ENCODE results near the gene MRC1. TPM values are rescaled to one million over a fixed set of nuclear protein-coding genes. Genes with fewer than 3 reads are reported as not detected.
A peak's percentile ranks its signal among the peaks of the same experiment; 100 is the strongest.

MRC1 gene
- total RNA-seq, 4 donors from 2014 or later: 4.9 to 19.2 (median 8.6) TPM

- DNase-seq (ENCODE audit: low spot score in 2 of 2): no peak
- TF ChIP-seq POLR2A (IDR thresholded peaks at IDR 0.05): no peak
- TF ChIP-seq CTCF (IDR thresholded peaks at IDR 0.05): no peak
- intact Hi-C loops (cut with DNase I; ENCODE audit: low total_unique reads): no loop called here
- WGBS, 2 donors: 74 to 76% methylated on average over 3 of the region's 3 CpGs
- no peak overlapping the region for H3K4me3 ChIP-seq (ENCODE audit: low read depth, poor library complexity, severe bottlenecking)
These were observed 96.3 kb downstream of the MRC1 start for GRCh38 chr10:17905491-17905890.

- intact Hi-C loops (cut with DNase I; ENCODE audit: low total_unique reads): no loop called here
- no peak for TF ChIP-seq CTCF (IDR thresholded peaks at IDR 0.05)
- no peak for TF ChIP-seq POLR2A (IDR thresholded peaks at IDR 0.05)
- no peak overlapping the region for H3K4me3 ChIP-seq (ENCODE audit: low read depth, poor library complexity, severe bottlenecking)
- WGBS, 2 donors: 56 to 62% methylated on average over 1 of the region's 1 CpG
- DNase-seq (ENCODE audit: low spot score in 2 of 2): no peak
These were observed 96.9 kb downstream of the MRC1 start for GRCh38 chr10:17906002-17906401.

- DNase-seq (ENCODE audit: low spot score in 2 of 2): no peak
- intact Hi-C loops (cut with DNase I; ENCODE audit: low total_unique reads): no loop called here
- WGBS, 2 donors: 92 to 93% methylated on average over 4 of the region's 4 CpGs
- TF ChIP-seq POLR2A (IDR thresholded peaks at IDR 0.05) (no peak), CTCF (IDR thresholded peaks at IDR 0.05) (no peak)
- no peak overlapping the region for H3K4me3 ChIP-seq (ENCODE audit: low read depth, poor library complexity, severe bottlenecking)
These were observed 98.5 kb downstream of the MRC1 start for GRCh38 chr10:17907641-17908040.

GRCh38 chr10:17910125-17910789 is 101.1 kb downstream of the MRC1 start:
- no peak for TF ChIP-seq CTCF (IDR thresholded peaks at IDR 0.05)
- no peak for TF ChIP-seq POLR2A (IDR thresholded peaks at IDR 0.05)
- DNase-seq (ENCODE audit: low spot score in 2 of 2): peak in 1 of 2 donors; percentile 29
- H3K4me3 ChIP-seq (ENCODE audit: low read depth, poor library complexity, severe bottlenecking): no peak overlapping the region
- WGBS, 2 donors: 17 to 21% methylated on average over 12 of the region's 12 CpGs
- intact Hi-C loops (cut with DNase I; ENCODE audit: low total_unique reads): loop anchor here (10.0 kb wide), 1 partner anchor 305 kb away; no protein-coding TSS in a partner anchor

GRCh38 chr10:17912754-17913153 is 103.6 kb downstream of the MRC1 start:
- no peak for DNase-seq (ENCODE audit: low spot score in 2 of 2)
- 54 to 60% methylated on average over 4 of the region's 4 CpGs for WGBS, 2 donors
- no peak overlapping the region for H3K4me3 ChIP-seq (ENCODE audit: low read depth, poor library complexity, severe bottlenecking)
- intact Hi-C loops (cut with DNase I; ENCODE audit: low total_unique reads): loop anchor here (10.0 kb wide), 1 partner anchor 302 kb away; no protein-coding TSS in a partner anchor
- TF ChIP-seq CTCF (IDR thresholded peaks at IDR 0.05) (no peak), POLR2A (IDR thresholded peaks at IDR 0.05) (no peak)

GRCh38 chr10:17913604-17914003 is 104.5 kb downstream of the MRC1 start:
- 45 to 59% methylated on average over 5 of the region's 5 CpGs for WGBS, 2 donors
- no peak for TF ChIP-seq CTCF (IDR thresholded peaks at IDR 0.05)
- TF ChIP-seq POLR2A (IDR thresholded peaks at IDR 0.05): no peak
- DNase-seq (ENCODE audit: low spot score in 2 of 2): no peak
- intact Hi-C loops (cut with DNase I; ENCODE audit: low total_unique reads): loop anchor here (10.0 kb wide), 1 partner anchor 301 kb away; no protein-coding TSS in a partner anchor
- no peak overlapping the region for H3K4me3 ChIP-seq (ENCODE audit: low read depth, poor library complexity, severe bottlenecking)

All from lower leg skin (tissue), 4 donors.